Measurements from ENCODE around the gene PPP1R12B.
A peak's percentile ranks its signal among the peaks of the same experiment; 100 is the strongest.
"Not testable (repeated sequence)": the region's sequence is repeated elsewhere in the genome, so short reads cannot be mapped to it uniquely, and the experiment has no call there.

DNA sequence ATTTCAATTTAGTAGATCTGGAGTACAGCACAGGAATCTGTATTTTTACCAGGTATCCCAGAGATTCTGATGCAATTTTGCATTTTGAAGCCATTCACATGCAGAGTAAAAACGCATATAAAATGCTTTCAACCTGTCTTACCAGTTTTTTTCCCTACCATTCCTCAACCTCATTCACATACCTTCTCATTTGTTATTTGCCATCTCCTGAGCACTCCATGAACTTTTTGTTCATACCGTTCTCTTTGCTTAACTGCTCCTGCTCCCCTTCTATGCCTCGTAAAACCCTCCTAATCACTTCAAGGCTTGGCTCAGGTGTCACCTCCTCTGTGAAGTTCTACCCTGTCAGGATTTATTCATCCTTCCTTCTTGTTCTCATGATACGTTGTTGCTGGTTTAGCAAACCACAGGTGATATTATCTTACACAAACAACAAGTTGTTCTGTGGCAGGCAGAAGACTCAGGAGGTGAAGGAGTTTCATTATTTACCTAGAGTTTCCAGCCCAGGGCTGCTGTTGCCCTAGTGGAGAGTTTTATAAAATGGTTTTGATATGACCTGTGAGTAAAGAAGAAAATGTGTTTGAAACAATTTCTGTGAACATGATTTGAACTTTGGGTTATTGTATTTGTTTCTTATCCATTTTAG, 31.5 kb downstream of the PPP1R12B start:
- TF ChIP-seq, protein P1, sequence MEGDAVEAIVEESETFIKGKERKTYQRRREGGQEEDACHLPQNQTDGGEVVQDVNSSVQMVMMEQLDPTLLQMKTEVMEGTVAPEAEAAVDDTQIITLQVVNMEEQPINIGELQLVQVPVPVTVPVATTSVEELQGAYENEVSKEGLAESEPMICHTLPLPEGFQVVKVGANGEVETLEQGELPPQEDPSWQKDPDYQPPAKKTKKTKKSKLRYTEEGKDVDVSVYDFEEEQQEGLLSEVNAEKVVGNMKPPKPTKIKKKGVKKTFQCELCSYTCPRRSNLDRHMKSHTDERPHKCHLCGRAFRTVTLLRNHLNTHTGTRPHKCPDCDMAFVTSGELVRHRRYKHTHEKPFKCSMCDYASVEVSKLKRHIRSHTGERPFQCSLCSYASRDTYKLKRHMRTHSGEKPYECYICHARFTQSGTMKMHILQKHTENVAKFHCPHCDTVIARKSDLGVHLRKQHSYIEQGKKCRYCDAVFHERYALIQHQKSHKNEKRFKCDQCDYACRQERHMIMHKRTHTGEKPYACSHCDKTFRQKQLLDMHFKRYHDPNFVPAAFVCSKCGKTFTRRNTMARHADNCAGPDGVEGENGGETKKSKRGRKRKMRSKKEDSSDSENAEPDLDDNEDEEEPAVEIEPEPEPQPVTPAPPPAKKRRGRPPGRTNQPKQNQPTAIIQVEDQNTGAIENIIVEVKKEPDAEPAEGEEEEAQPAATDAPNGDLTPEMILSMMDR (optimal IDR thresholded peaks at IDR 0.05 in 1 of 3, IDR thresholded peaks at IDR 0.05 in 1 of 3, conservative IDR thresholded peaks at IDR 0.05 in 1 of 3; ENCODE audit: extremely low read depth in 1 of 3, insufficient read depth in 2 of 3, low read length in 3 of 3), result peak in 2 of 3 experiments; percentile 8 to 13
- not testable (repeated sequence) for TF ChIP-seq EZH2 (IDR thresholded peaks at IDR 0.05; ENCODE audit: low read length)

Measured in keratinocyte (primary cell).